GM23338 (cell line): ENCODE results near the gene GPSM1. TPM values are rescaled to one million over a fixed set of nuclear protein-coding genes. Genes with fewer than 3 reads are reported as not detected.

Source experiments
- ATAC-seq: fragments of 200-7000 bp; cut with Tn5 transposase; 3 replicates; pipeline ENCODE4 v1.9.1; 2020
- DNase-seq: peaks from one replicate; pipeline ENCODE4 v3.0.0-alpha.2; 2015; ENCODE audit warnings: low spot score
- H2AFZ ChIP-seq: fragments of 200-600 bp; sonication (generic); 2 replicates; pipeline ENCODE4 v1.8.0; 2016; ENCODE audit warnings: antibody characterized with exemption, mild to moderate bottlenecking, moderate library complexity
- H3F3A ChIP-seq: fragments of 200-600 bp; sonication (generic); replicated peaks from 2 replicates; pipeline ENCODE4 v1.8.0; 2017; ENCODE audit warnings: antibody characterized with exemption, mixed run types, low read depth
- H3K27ac ChIP-seq: fragments of 200-600 bp; sonication (generic); 2 replicates; pipeline ENCODE4 v1.6.1; 2016; ENCODE audit warnings: low read depth
- H3K27me3 ChIP-seq: fragments of 200-600 bp; sonication (generic); 2 replicates; pipeline ENCODE4 v1.8.0; 2016; ENCODE audit warnings: mild to moderate bottlenecking, mixed run types, moderate library complexity; ENCODE audit not compliant: insufficient read depth
- H3K36me3 ChIP-seq: fragments of 200-600 bp; sonication (generic); 2 replicates; pipeline ENCODE4 v1.8.0; 2016; ENCODE audit warnings: mild to moderate bottlenecking; ENCODE audit not compliant: insufficient read depth
- H3K4me1 ChIP-seq: fragments of 200-600 bp; sonication (generic); 2 replicates; pipeline ENCODE4 v1.8.0; 2016; ENCODE audit warnings: mild to moderate bottlenecking, moderate library complexity; ENCODE audit not compliant: insufficient read depth
- H3K4me2 ChIP-seq: fragments of 200-600 bp; sonication (generic); 2 replicates; pipeline ENCODE4 v1.7.1; 2017; ENCODE audit warnings: mixed run types
- H3K4me3 ChIP-seq: fragments of 200-600 bp; sonication (generic); 2 replicates; pipeline ENCODE4 v1.6.1; 2016; ENCODE audit warnings: mixed run types
- H3K79me2 ChIP-seq: fragments of 200-600 bp; sonication (generic); replicated peaks from 2 replicates; pipeline ENCODE4 v1.8.0; 2017; ENCODE audit warnings: mild to moderate bottlenecking; ENCODE audit not compliant: insufficient read depth
- H3K9me2 ChIP-seq: fragments of 200-600 bp; sonication (generic); 2 replicates; pipeline ENCODE4 v1.8.0; 2017; ENCODE audit not compliant: insufficient read depth
- H4K20me1 ChIP-seq: fragments of 200-600 bp; sonication (generic); replicated peaks from 2 replicates; pipeline ENCODE4 v1.8.0; 2017; ENCODE audit warnings: mild to moderate bottlenecking; ENCODE audit not compliant: insufficient read depth
- H3K27ac Mint-ChIP-seq: 2 replicates; pipeline ENCODE4 v1.8.0; 2020; ENCODE audit warnings: inconsistent platforms, mild to moderate bottlenecking, moderate library complexity, mixed read lengths
- H3K27me3 Mint-ChIP-seq: 3 replicates; pipeline ENCODE4 v1.8.0; 2022; ENCODE audit warnings: low read depth, mild to moderate bottlenecking, moderate library complexity, mixed read lengths, inconsistent platforms; ENCODE audit not compliant: insufficient read depth, poor library complexity
- H3K36me3 Mint-ChIP-seq: 3 replicates; pipeline ENCODE4 v1.8.0; 2021; ENCODE audit warnings: low read depth, mild to moderate bottlenecking, inconsistent platforms, moderate library complexity, mixed read lengths
- H3K4me1 Mint-ChIP-seq: 3 replicates; pipeline ENCODE4 v1.8.0; 2020; ENCODE audit warnings: mild to moderate bottlenecking, inconsistent platforms, mixed read lengths
- H3K4me3 Mint-ChIP-seq: 3 replicates; pipeline ENCODE4 v1.8.0; 2021; ENCODE audit warnings: moderate library complexity, mild to moderate bottlenecking, inconsistent platforms, mixed read lengths
- H3K9me3 Mint-ChIP-seq: 3 replicates; pipeline ENCODE4 v1.8.0; 2020; ENCODE audit warnings: moderate library complexity, mild to moderate bottlenecking, inconsistent platforms, mixed read lengths
- CREB1 ChIP-seq: fragments of 250-450 bp; sonication (Bioruptor Pico); IDR thresholded peaks from 2 replicates; pipeline ENCODE4 v1.5.0; 2020; ENCODE audit warnings: low read depth, mild to moderate bottlenecking, moderate library complexity
- EZH2 ChIP-seq: fragments of 200-600 bp; sonication (generic); IDR thresholded peaks from one replicate; pipeline ENCODE4 v1.8.0; 2017; ENCODE audit warnings: antibody characterized with exemption, mild to moderate bottlenecking, low read depth; ENCODE audit not compliant: unreplicated experiment
- EZH2phosphoT487 ChIP-seq: fragments of 200-600 bp; sonication (generic); IDR thresholded peaks from one replicate; pipeline ENCODE4 v1.8.1; 2018; ENCODE audit warnings: antibody characterized with exemption; ENCODE audit not compliant: unreplicated experiment
- JUNB ChIP-seq: IDR thresholded peaks from one replicate; pipeline ENCODE4 v1.6.1; 2016; ENCODE audit warnings: antibody characterized with exemption; ENCODE audit not compliant: unreplicated experiment
- NANOG ChIP-seq: IDR thresholded peaks from 2 replicates; pipeline ENCODE4 v1.6.1; 2016; ENCODE audit warnings: antibody characterized with exemption, borderline replicate concordance
- POLR2AphosphoS5 ChIP-seq: IDR thresholded peaks from 2 replicates; pipeline ENCODE4 v1.6.1; 2016; ENCODE audit warnings: antibody characterized with exemption, low read depth
- STAT1 ChIP-seq: IDR thresholded peaks from one replicate; pipeline ENCODE4 v1.6.1; 2016; ENCODE audit warnings: antibody characterized with exemption; ENCODE audit not compliant: unreplicated experiment
- ZNF114 ChIP-seq: fragments of 250-450 bp; sonication (Bioruptor Pico); IDR thresholded peaks from 2 replicates; pipeline ENCODE4 v1.5.0; 2020; ENCODE audit warnings: mild to moderate bottlenecking, moderate library complexity
- polyA plus RNA-seq: library from polyadenylated mRNA; unstranded; fragments of >200 nt; fragmentation: Nextera tagmentation; extraction: Ambion mirVana; gene quantifications from 2 replicates; pipeline ENCODE4 v1.2.1, GENCODE V29; 2016
- total RNA-seq: library from RNA; depleted of rRNA; stranded (reverse); fragments of >200 nt; shearing (Covaris generic); gene quantifications from 2 replicates; pipeline ENCODE4 v1.2.3, GENCODE V29; 2014
- TF ChIP-seq, protein P1 (sequence below): fragments of 250-450 bp; sonication (Bioruptor Pico); IDR thresholded peaks from 2 replicates; pipeline ENCODE4 v1.5.0; 2020; ENCODE audit warnings: mild to moderate bottlenecking, moderate library complexity
- TF ChIP-seq, protein P2 (sequence below), 2 experiments: fragments of 200-600 bp in 1 of 2; sonication (generic) in 1 of 2; conservative IDR thresholded peaks; 2 replicates each; pipeline versions ENCODE4 v1.5.1 to v1.6.1; 2016 to 2017; ENCODE audit warnings: antibody characterized with exemption in 2 of 2, low read depth in 2 of 2, mild to moderate bottlenecking in 2 of 2, moderate library complexity in 1 of 2
- TF ChIP-seq, protein P3 (sequence below): IDR thresholded peaks from 2 replicates; pipeline ENCODE4 v1.6.1; 2016; ENCODE audit warnings: antibody characterized with exemption

Gene GPSM1
- total and polyA plus RNA-seq, 2 experiments from 2014 or later = 4.8 to 23.2 TPM

DNA sequence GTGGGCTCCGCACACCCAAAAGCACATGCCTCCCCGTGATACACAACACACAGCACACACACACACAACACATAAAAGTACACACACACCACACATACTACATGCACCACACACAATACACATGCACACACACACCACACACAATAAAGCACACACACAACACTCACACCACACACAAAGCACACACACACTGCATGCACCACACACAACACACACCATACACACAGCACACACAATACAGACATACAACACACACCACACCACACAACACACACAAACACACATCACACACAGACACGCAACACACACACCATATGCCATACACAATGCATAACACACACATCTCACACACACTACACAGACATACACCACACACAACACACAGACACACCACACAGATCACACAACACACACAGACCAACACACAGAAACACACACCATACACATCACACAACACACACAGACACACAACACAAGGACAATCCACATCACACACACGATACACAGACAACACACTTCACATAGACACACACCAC is 20.1 kb upstream of the GPSM1 start (continued):
- TF ChIP-seq NANOG = no peak

DNA sequence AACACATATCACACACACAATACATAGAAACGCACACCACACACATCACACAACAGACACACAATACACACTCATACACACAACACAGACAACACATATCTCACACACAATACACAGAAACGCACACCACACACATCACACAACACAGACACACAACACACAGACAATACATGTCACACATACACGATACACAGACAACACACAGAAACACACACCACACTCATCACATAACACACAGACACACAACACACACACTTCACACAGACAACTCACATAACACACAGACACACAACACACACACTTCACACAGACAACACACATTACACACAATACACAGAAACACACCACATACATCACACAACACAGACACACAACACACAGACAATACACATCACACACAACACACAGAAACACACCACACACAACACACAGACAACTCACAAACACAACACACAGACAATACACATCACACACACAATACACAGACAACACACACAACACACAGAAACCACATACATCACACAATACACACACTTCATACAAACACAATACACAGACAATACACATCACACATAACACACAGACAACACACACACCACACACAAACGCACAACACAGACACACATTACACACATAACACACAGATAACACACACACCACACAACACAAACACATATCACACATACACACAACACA is 19.2 kb upstream of the GPSM1 start:
- H3K79me2 ChIP-seq = no peaks in the 10 kb centered on the region
- no peak overlapping the region for H3K27ac ChIP-seq
- H3K27me3 ChIP-seq = no peaks in the 10 kb centered on the region
- ATAC-seq (no peak), DNase-seq (no peak)
- no peak overlapping the region for H3K4me3 ChIP-seq
- H4K20me1 ChIP-seq = no peaks in the 10 kb centered on the region
- H3K27me3 Mint-ChIP-seq = no peaks in the 10 kb centered on the region
- no peaks in the 10 kb centered on the region for H3K9me2 ChIP-seq
- TF ChIP-seq JUNB (no peak), EZH2 (no peak), ZNF114 (CRISPR knock-in tag) (no peak), CREB1 (CRISPR knock-in tag) (no peak), POLR2AphosphoS5 (no peak), STAT1 (no peak), EZH2phosphoT487 (no peak)
- TF ChIP-seq, protein P1, sequence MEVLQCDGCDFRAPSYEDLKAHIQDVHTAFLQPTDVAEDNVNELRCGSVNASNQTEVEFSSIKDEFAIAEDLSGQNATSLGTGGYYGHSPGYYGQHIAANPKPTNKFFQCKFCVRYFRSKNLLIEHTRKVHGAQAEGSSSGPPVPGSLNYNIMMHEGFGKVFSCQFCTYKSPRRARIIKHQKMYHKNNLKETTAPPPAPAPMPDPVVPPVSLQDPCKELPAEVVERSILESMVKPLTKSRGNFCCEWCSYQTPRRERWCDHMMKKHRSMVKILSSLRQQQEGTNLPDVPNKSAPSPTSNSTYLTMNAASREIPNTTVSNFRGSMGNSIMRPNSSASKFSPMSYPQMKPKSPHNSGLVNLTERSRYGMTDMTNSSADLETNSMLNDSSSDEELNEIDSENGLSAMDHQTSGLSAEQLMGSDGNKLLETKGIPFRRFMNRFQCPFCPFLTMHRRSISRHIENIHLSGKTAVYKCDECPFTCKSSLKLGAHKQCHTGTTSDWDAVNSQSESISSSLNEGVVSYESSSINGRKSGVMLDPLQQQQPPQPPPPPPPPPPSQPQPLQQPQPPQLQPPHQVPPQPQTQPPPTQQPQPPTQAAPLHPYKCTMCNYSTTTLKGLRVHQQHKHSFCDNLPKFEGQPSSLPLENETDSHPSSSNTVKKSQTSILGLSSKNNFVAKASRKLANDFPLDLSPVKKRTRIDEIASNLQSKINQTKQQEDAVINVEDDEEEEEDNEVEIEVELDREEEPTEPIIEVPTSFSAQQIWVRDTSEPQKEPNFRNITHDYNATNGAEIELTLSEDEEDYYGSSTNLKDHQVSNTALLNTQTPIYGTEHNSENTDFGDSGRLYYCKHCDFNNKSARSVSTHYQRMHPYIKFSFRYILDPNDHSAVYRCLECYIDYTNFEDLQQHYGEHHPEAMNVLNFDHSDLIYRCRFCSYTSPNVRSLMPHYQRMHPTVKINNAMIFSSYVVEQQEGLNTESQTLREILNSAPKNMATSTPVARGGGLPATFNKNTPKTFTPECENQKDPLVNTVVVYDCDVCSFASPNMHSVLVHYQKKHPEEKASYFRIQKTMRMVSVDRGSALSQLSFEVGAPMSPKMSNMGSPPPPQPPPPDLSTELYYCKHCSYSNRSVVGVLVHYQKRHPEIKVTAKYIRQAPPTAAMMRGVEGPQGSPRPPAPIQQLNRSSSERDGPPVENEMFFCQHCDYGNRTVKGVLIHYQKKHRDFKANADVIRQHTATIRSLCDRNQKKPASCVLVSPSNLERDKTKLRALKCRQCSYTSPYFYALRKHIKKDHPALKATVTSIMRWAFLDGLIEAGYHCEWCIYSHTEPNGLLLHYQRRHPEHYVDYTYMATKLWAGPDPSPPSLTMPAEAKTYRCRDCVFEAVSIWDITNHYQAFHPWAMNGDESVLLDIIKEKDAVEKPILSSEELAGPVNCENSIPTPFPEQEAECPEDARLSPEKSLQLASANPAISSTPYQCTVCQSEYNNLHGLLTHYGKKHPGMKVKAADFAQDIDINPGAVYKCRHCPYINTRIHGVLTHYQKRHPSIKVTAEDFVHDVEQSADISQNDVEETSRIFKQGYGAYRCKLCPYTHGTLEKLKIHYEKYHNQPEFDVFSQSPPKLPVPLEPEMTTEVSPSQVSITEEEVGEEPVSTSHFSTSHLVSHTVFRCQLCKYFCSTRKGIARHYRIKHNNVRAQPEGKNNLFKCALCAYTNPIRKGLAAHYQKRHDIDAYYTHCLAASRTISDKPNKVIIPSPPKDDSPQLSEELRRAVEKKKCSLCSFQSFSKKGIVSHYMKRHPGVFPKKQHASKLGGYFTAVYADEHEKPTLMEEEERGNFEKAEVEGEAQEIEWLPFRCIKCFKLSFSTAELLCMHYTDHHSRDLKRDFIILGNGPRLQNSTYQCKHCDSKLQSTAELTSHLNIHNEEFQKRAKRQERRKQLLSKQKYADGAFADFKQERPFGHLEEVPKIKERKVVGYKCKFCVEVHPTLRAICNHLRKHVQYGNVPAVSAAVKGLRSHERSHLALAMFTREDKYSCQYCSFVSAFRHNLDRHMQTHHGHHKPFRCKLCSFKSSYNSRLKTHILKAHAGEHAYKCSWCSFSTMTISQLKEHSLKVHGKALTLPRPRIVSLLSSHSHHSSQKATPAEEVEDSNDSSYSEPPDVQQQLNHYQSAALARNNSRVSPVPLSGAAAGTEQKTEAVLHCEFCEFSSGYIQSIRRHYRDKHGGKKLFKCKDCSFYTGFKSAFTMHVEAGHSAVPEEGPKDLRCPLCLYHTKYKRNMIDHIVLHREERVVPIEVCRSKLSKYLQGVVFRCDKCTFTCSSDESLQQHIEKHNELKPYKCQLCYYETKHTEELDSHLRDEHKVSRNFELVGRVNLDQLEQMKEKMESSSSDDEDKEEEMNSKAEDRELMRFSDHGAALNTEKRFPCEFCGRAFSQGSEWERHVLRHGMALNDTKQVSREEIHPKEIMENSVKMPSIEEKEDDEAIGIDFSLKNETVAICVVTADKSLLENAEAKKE (CRISPR knock-in tag) = no peak
- TF ChIP-seq, protein P2, sequence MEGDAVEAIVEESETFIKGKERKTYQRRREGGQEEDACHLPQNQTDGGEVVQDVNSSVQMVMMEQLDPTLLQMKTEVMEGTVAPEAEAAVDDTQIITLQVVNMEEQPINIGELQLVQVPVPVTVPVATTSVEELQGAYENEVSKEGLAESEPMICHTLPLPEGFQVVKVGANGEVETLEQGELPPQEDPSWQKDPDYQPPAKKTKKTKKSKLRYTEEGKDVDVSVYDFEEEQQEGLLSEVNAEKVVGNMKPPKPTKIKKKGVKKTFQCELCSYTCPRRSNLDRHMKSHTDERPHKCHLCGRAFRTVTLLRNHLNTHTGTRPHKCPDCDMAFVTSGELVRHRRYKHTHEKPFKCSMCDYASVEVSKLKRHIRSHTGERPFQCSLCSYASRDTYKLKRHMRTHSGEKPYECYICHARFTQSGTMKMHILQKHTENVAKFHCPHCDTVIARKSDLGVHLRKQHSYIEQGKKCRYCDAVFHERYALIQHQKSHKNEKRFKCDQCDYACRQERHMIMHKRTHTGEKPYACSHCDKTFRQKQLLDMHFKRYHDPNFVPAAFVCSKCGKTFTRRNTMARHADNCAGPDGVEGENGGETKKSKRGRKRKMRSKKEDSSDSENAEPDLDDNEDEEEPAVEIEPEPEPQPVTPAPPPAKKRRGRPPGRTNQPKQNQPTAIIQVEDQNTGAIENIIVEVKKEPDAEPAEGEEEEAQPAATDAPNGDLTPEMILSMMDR (conservative IDR thresholded peaks at IDR 0.05; ENCODE audit: low read depth in 2 of 2) = no peak
- TF ChIP-seq, protein P3, sequence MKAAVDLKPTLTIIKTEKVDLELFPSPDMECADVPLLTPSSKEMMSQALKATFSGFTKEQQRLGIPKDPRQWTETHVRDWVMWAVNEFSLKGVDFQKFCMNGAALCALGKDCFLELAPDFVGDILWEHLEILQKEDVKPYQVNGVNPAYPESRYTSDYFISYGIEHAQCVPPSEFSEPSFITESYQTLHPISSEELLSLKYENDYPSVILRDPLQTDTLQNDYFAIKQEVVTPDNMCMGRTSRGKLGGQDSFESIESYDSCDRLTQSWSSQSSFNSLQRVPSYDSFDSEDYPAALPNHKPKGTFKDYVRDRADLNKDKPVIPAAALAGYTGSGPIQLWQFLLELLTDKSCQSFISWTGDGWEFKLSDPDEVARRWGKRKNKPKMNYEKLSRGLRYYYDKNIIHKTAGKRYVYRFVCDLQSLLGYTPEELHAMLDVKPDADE = no peak
- H3F3A ChIP-seq = peaks cover 22% of the 10 kb centered on the region
- no peaks in the 10 kb centered on the region for H3K9me3 Mint-ChIP-seq
- H3K36me3 ChIP-seq = no peaks in the 10 kb centered on the region
- H3K4me2 ChIP-seq = no peak overlapping the region
- H3K4me1 Mint-ChIP-seq = no peaks in the 10 kb centered on the region
- H3K27ac Mint-ChIP-seq = no peak overlapping the region
- no peak overlapping the region for H2AFZ ChIP-seq
- H3K4me1 ChIP-seq = no peaks in the 10 kb centered on the region
- H3K36me3 Mint-ChIP-seq = no peaks in the 10 kb centered on the region
- no peak overlapping the region for H3K4me3 Mint-ChIP-seq
